Smooth muscle cell (in vitro differentiated cells): ENCODE data around the gene KRTAP2-1. TPM values are rescaled to one million over a fixed set of nuclear protein-coding genes. Genes with fewer than 3 reads are reported as not detected.

Source experiments
- DNase-seq: peaks from one replicate; lab custom pipeline; 2025; ENCODE audit not compliant: unreplicated experiment; lab: John Stamatoyannopoulos, UW
- H2AFZ ChIP-seq: fragments of 200-600 bp; sonication (generic); 2 replicates; pipeline ENCODE4 v1.6.0; 2016; ENCODE audit warnings: antibody characterized with exemption, low read depth, mild to moderate bottlenecking
- H3F3A ChIP-seq: fragments of 200-600 bp; sonication (generic); 2 replicates; pipeline ENCODE4 v1.6.0; 2017; ENCODE audit warnings: antibody characterized with exemption, low read depth
- H3K27ac ChIP-seq: fragments of 200-600 bp; sonication (generic); 2 replicates; pipeline ENCODE4 v1.5.1; 2016; ENCODE audit warnings: low read depth, mild to moderate bottlenecking
- H3K27me3 ChIP-seq: fragments of 200-600 bp; sonication (generic); 2 replicates; pipeline ENCODE4 v1.6.1; 2016; ENCODE audit warnings: low read depth, mild to moderate bottlenecking
- H3K36me3 ChIP-seq: fragments of 200-600 bp; sonication (generic); 2 replicates; pipeline ENCODE4 v1.5.1; 2016; ENCODE audit warnings: low read depth
- H3K4me1 ChIP-seq: fragments of 200-600 bp; sonication (generic); 2 replicates; pipeline ENCODE4 v1.5.1; 2016; ENCODE audit warnings: low read depth
- H3K4me2 ChIP-seq: fragments of 200-600 bp; sonication (generic); 2 replicates; pipeline ENCODE4 v1.6.0; 2016; ENCODE audit warnings: mild to moderate bottlenecking
- H3K4me3 ChIP-seq: fragments of 200-600 bp; sonication (generic); 2 replicates; pipeline ENCODE4 v1.5.1; 2016; ENCODE audit warnings: mild to moderate bottlenecking
- H3K79me2 ChIP-seq: fragments of 200-600 bp; sonication (generic); 2 replicates; pipeline ENCODE4 v1.6.0; 2016; ENCODE audit warnings: low read depth, mild to moderate bottlenecking
- H3K9ac ChIP-seq: fragments of 200-600 bp; sonication (generic); 2 replicates; pipeline ENCODE4 v1.6.0; 2016; ENCODE audit warnings: low read depth
- H3K9me3 ChIP-seq: fragments of 200-600 bp; sonication (generic); replicated peaks from 2 replicates; pipeline ENCODE4 v1.5.1; 2016; ENCODE audit warnings: low read depth
- H4K20me1 ChIP-seq: fragments of 200-600 bp; sonication (generic); 2 replicates; pipeline ENCODE4 v1.6.0; 2016; ENCODE audit warnings: low read depth
- WGBS: methylation state at CpG from one replicate; pipeline ENCODE4 v1.1.7; 2016; ENCODE audit warnings: low lambda C conversion rate; 5-methylcytosine and 5-hydroxymethylcytosine counted together
- polyA plus RNA-seq: library from polyadenylated mRNA; unstranded; fragments of >200 nt; fragmentation: Nextera tagmentation; extraction: Ambion mirVana; gene quantifications from 2 replicates; pipeline ENCODE4 v1.2.1, GENCODE V29; 2016
- total RNA-seq: library from RNA; depleted of rRNA; stranded (reverse); fragments of >200 nt; gene quantifications from 2 replicates; pipeline ENCODE4 v1.2.3, GENCODE V29; 2014
- TF ChIP-seq, protein P1 (sequence below): fragments of 200-600 bp; sonication (generic); IDR thresholded peaks from 2 replicates; pipeline ENCODE4 v1.5.1; 2017; ENCODE audit warnings: borderline replicate concordance, mild to moderate bottlenecking, antibody characterized with exemption; ENCODE audit not compliant: insufficient read depth, poor library complexity, severe bottlenecking

Gene KRTAP2-1
- total and polyA plus RNA-seq, 2 experiments from 2014 or later: not detected

DNA sequence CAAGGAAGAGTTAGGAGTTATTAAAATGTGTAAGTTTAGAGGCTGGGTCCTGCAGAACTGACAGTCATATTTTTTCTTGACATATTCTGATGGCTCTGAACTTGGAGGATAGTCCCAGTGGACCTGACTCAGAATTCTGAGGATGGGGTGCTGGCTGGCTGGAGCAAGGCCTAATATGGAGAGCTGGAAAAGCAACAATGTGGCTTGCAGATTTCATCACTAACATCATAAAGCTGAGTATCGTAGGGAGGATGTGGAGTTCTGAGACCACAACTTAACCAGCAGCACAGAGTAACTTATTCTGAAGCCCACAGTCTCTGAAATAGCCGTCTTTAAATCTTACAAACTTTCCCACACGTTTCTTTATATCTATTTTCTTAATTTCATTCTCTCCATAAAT, 22.4 kb downstream of the KRTAP2-1 start:
- Histone ChIP-seq H3K4me1 (no peaks in the 10 kb centered on the region), H3K9me3 (no peaks in the 10 kb centered on the region), H3K4me3 (no peak overlapping the region), H4K20me1 (no peaks in the 10 kb centered on the region), H3K27ac (no peak overlapping the region), H3K36me3 (no peaks in the 10 kb centered on the region), H3K79me2 (no peaks in the 10 kb centered on the region), H2AFZ (no peak overlapping the region), H3K27me3 (no peaks in the 10 kb centered on the region), H3K9ac (no peak overlapping the region), H3K4me2 (no peak overlapping the region), H3F3A (no peaks in the 10 kb centered on the region)
- TF ChIP-seq, protein P1, sequence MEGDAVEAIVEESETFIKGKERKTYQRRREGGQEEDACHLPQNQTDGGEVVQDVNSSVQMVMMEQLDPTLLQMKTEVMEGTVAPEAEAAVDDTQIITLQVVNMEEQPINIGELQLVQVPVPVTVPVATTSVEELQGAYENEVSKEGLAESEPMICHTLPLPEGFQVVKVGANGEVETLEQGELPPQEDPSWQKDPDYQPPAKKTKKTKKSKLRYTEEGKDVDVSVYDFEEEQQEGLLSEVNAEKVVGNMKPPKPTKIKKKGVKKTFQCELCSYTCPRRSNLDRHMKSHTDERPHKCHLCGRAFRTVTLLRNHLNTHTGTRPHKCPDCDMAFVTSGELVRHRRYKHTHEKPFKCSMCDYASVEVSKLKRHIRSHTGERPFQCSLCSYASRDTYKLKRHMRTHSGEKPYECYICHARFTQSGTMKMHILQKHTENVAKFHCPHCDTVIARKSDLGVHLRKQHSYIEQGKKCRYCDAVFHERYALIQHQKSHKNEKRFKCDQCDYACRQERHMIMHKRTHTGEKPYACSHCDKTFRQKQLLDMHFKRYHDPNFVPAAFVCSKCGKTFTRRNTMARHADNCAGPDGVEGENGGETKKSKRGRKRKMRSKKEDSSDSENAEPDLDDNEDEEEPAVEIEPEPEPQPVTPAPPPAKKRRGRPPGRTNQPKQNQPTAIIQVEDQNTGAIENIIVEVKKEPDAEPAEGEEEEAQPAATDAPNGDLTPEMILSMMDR: no peak
- DNase-seq: no peak
- WGBS: 72% methylated on average over 3 of the region's 3 CpGs

DNA sequence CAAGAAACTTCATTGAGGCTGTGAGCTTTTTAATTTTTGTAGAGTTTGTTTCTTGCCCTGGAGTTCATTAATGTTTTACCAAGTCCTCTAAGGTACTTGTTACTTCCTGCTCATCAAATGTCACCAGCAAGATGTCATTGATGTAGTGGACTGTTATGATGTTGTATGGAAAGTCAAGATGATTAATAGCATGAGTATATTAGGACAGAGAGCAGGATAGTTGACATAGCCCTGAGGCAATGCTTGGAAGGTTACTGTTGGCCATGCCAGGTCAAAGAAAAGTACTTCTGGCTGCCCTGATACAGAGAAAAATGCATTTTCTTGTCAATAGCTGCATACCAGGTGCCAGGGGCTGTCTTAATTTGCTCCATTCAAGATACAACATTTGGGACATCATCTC, 26.8 kb downstream of the KRTAP2-1 start:
- no peak overlapping the region for H2AFZ ChIP-seq
- H3K79me2 ChIP-seq: no peaks in the 10 kb centered on the region
- TF ChIP-seq, protein P1: no peak
- no peaks in the 10 kb centered on the region for H3K9me3 ChIP-seq
- H3K4me1 ChIP-seq: no peaks in the 10 kb centered on the region
- no peaks in the 10 kb centered on the region for H4K20me1 ChIP-seq
- H3K4me3 ChIP-seq: no peak overlapping the region
- no peaks in the 10 kb centered on the region for H3K36me3 ChIP-seq
- H3K27me3 ChIP-seq: no peaks in the 10 kb centered on the region
- H3F3A ChIP-seq: no peaks in the 10 kb centered on the region
- no peak overlapping the region for H3K9ac ChIP-seq
- no peak overlapping the region for H3K4me2 ChIP-seq
- H3K27ac ChIP-seq: no peak overlapping the region
- no peak for DNase-seq

DNA sequence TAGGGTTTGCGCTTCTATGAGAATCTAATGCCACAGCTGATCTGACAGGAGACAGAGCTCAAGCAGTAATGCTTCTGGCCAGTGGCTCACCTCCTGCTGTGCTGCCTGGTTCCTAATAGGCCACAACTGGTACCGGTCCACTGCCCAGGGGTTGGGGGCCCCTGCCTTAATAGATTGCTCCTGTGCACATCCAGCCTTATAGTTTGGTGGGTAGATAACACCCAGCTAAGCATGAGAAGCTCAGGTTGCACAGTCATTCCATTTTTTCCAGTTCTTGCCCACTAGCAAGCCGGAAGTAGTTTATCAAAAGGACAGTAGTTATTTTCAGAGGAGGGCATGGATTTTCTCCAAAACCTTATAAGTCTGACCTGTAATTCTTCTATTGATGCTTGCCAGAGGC, 27.7 kb downstream of the KRTAP2-1 start:
- TF ChIP-seq, protein P1: no peak
- 94% methylated on average over 3 of the region's 3 CpGs for WGBS
- DNase-seq: no peak
- H3K27me3 ChIP-seq: no peaks in the 10 kb centered on the region
- no peaks in the 10 kb centered on the region for H3F3A ChIP-seq
- H3K36me3 ChIP-seq: no peaks in the 10 kb centered on the region
- no peak overlapping the region for H2AFZ ChIP-seq
- H3K4me3 ChIP-seq: no peak overlapping the region
- no peaks in the 10 kb centered on the region for H3K9me3 ChIP-seq
- no peaks in the 10 kb centered on the region for H3K79me2 ChIP-seq
- H3K4me1 ChIP-seq: no peaks in the 10 kb centered on the region
- H3K9ac ChIP-seq: no peak overlapping the region
- H4K20me1 ChIP-seq: no peaks in the 10 kb centered on the region
- H3K27ac ChIP-seq: no peak overlapping the region
- H3K4me2 ChIP-seq: no peak overlapping the region

DNA sequence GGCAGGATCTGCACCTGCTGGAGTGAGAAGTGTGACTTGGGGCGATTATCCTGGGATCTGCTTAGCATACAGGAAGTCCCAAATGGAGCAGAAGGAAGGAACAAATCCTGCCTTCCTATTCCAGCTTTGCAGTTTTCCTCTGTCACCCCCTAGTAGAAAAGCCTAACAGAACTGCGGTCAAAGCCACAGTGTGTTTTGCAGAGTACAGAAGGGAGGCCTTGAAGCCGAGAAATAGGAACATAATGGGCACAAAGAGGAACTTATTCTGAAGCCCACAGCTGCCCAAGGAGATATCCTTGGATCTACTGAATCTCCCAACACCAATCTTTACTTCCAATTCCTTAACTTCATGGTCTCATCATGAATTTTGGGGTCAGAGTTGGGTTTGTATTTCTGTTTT, 28.6 kb downstream of the KRTAP2-1 start:
- Histone ChIP-seq H3K79me2 (no peaks in the 10 kb centered on the region), H3K27ac (no peak overlapping the region), H3K4me3 (no peak overlapping the region), H2AFZ (no peak overlapping the region), H4K20me1 (no peaks in the 10 kb centered on the region), H3K36me3 (no peaks in the 10 kb centered on the region), H3K4me1 (no peaks in the 10 kb centered on the region), H3K9ac (no peak overlapping the region), H3K9me3 (no peaks in the 10 kb centered on the region), H3F3A (no peaks in the 10 kb centered on the region), H3K27me3 (no peaks in the 10 kb centered on the region), H3K4me2 (no peak overlapping the region)
- WGBS: 90% methylated on average over 3 of the region's 3 CpGs
- DNase-seq: no peak
- TF ChIP-seq, protein P1: no peak
